ENCODE measurements around the gene PRKAA1.

PRKAA1 gene

GRCh38 chr5:40812125-40812524 lies 14.0 kb upstream of the PRKAA1 start:
- Histone ChIP-seq H3K27ac (ENCODE audit: extremely low read depth, low read depth, low read length) (no peak overlapping the region), H3K36me3 (ENCODE audit: control insufficient read depth in 2 of 2, insufficient read depth in 1 of 2, low read length in 2 of 2) (no peaks in the 10 kb centered on the region), H3K4me3 (ENCODE audit: low read depth, low read length) (no peak overlapping the region), H3K4me1 (ENCODE audit: control insufficient read depth, insufficient read depth, low read length) (peaks cover 4% of the 10 kb centered on the region), H3K9me3 (ENCODE audit: control insufficient read depth, insufficient read depth, low read depth, low read length) (no peaks in the 10 kb centered on the region)
- TF ChIP-seq ZNF664 (tag by site-specific recombination; IDR thresholded peaks at IDR 0.05): no peak
- TF ChIP-seq ZNF350 (tag by site-specific recombination; IDR thresholded peaks at IDR 0.05): no peak
- ChIA-PET POLR2A (no interaction called here), CTCF (no interaction called here)

GRCh38 chr5:40801771-40802562 lies 3.8 kb upstream of the PRKAA1 start:
- H3K36me3 ChIP-seq (ENCODE audit: control insufficient read depth in 2 of 2, insufficient read depth in 1 of 2, low read length in 2 of 2): no peaks in the 10 kb centered on the region
- peaks cover 15% of the 10 kb centered on the region for H3K4me1 ChIP-seq (ENCODE audit: control insufficient read depth, insufficient read depth, low read length)
- H3K27ac ChIP-seq (ENCODE audit: extremely low read depth, low read depth, low read length): no peak overlapping the region
- H3K4me3 ChIP-seq (ENCODE audit: low read depth, low read length): no peak overlapping the region
- CTCF ChIA-PET: interaction anchor here (0.7 kb wide), 1 partner anchor 292 kb away, joined by 3 read pairs; no protein-coding TSS in a partner anchor
- no peaks in the 10 kb centered on the region for H3K9me3 ChIP-seq (ENCODE audit: control insufficient read depth, insufficient read depth, low read depth, low read length)
- TF ChIP-seq TRIM28 (IDR thresholded peaks at IDR 0.05; ENCODE audit: borderline replicate concordance, low read length) (no peak), ZNF580 (tag by site-specific recombination; IDR thresholded peaks at IDR 0.05) (no peak), ZNF362 (tag by site-specific recombination; IDR thresholded peaks at IDR 0.05) (peak; percentile 86), OSR2 (tag by site-specific recombination; IDR thresholded peaks at IDR 0.05) (0 out of 2 replicates have a peak, but pooled peaks have one; percentile 24), ZNF280C (tag by site-specific recombination; IDR thresholded peaks at IDR 0.05) (no peak), ZNF596 (tag by site-specific recombination; IDR thresholded peaks at IDR 0.05) (no peak), KLF1 (tag by site-specific recombination; IDR thresholded peaks at IDR 0.05) (no peak), ZNF623 (tag by site-specific recombination; IDR thresholded peaks at IDR 0.05) (no peak), GLIS1 (tag by site-specific recombination; IDR thresholded peaks at IDR 0.05) (no peak), ZNF645 (tag by site-specific recombination; IDR thresholded peaks at IDR 0.05) (no peak), ZNF423 (tag by site-specific recombination; IDR thresholded peaks at IDR 0.05) (no peak)
- POLR2A ChIA-PET: interaction anchor here (1.1 kb wide), 1 partner anchor 24 kb away, joined by 4 read pairs; no protein-coding TSS in a partner anchor

- Histone ChIP-seq H3K4me3 (ENCODE audit: low read depth, low read length) (peak overlapping the region; percentile 81), H3K36me3 (ENCODE audit: control insufficient read depth in 2 of 2, insufficient read depth in 1 of 2, low read length in 2 of 2) (no peaks in the 10 kb centered on the region; a peak in 1 of 3 replicates), H3K27ac (ENCODE audit: extremely low read depth, low read depth, low read length) (no peak overlapping the region), H3K4me1 (ENCODE audit: control insufficient read depth, insufficient read depth, low read length) (peaks cover 23% of the 10 kb centered on the region), H3K9me3 (ENCODE audit: control insufficient read depth, insufficient read depth, low read depth, low read length) (no peaks in the 10 kb centered on the region)
- ChIA-PET CTCF (interaction anchor here (0.6 to 2.0 kb wide), 7 partner anchors 12 to 1085 kb away, joined by 3 to 5 read pairs (median 4); partner anchors contain the start of gene RPL37), POLR2A (interaction anchor here (0.6 to 1.1 kb wide), 7 partner anchors 8 to 126 kb away, joined by 4 to 8 read pairs (median 5); no protein-coding TSS in a partner anchor)
- TF ChIP-seq RBAK (tag by site-specific recombination; IDR thresholded peaks at IDR 0.05): no peak
- no peak for TF ChIP-seq GLIS1 (tag by site-specific recombination; IDR thresholded peaks at IDR 0.05)
- TF ChIP-seq ZNF324 (tag by site-specific recombination; IDR thresholded peaks at IDR 0.05): no peak
- no peak for TF ChIP-seq ZNF580 (tag by site-specific recombination; IDR thresholded peaks at IDR 0.05)
- no peak for TF ChIP-seq ZSCAN16 (tag by site-specific recombination; IDR thresholded peaks at IDR 0.05)
- TF ChIP-seq ZFHX2 (tag by site-specific recombination; conservative IDR thresholded peaks at IDR 0.05): no peak
- no peak for TF ChIP-seq ZNF18 (tag by site-specific recombination; IDR thresholded peaks at IDR 0.05)
- TF ChIP-seq ZNF223 (tag by site-specific recombination; IDR thresholded peaks at IDR 0.05): no peak
- no peak for TF ChIP-seq ZIC2 (tag by site-specific recombination; IDR thresholded peaks at IDR 0.05)
- TF ChIP-seq KLF9 (tag by site-specific recombination; IDR thresholded peaks at IDR 0.05; ENCODE audit: low read depth): no peak
- TF ChIP-seq MEIS1 (CRISPR knock-in tag; IDR thresholded peaks at IDR 0.05; ENCODE audit: borderline replicate concordance): no peak
- no peak for TF ChIP-seq ZNF175 (tag by site-specific recombination; IDR thresholded peaks at IDR 0.05)
- TF ChIP-seq ZNF76 (tag by site-specific recombination; IDR thresholded peaks at IDR 0.05; ENCODE audit: borderline replicate concordance, low read depth): no peak
- no peak for TF ChIP-seq SP3 (tag by site-specific recombination; IDR thresholded peaks at IDR 0.05)
Measured at GRCh38 chr5:40799258-40799657, 1.1 kb upstream of the PRKAA1 start.

All from HEK293 (cell line).